ENCODE data around the gene CMSS1.

GRCh38 chr3:100155590-100155989, 337.9 kb downstream of the CMSS1 start:
- TF ChIP-seq CTCF (IDR thresholded peaks at IDR 0.05; ENCODE audit: low read depth, low read length, missing input control) (no peak), EGR1 (IDR thresholded peaks at IDR 0.05; ENCODE audit: low read depth in 2 of 2) (no peak), RXRA (IDR thresholded peaks at IDR 0.05) (no peak), MAX (IDR thresholded peaks at IDR 0.05) (no peak), GABPA (IDR thresholded peaks at IDR 0.05 in 1 of 2, conservative IDR thresholded peaks at IDR 0.05 in 1 of 2) (no peak), TAF1 (conservative IDR thresholded peaks at IDR 0.05) (no peak), ZBTB33 (IDR thresholded peaks at IDR 0.05) (no peak), SP1 (IDR thresholded peaks at IDR 0.05) (no peak), HNF4G (IDR thresholded peaks at IDR 0.05) (no peak)
- TF ChIP-seq, protein P1, sequence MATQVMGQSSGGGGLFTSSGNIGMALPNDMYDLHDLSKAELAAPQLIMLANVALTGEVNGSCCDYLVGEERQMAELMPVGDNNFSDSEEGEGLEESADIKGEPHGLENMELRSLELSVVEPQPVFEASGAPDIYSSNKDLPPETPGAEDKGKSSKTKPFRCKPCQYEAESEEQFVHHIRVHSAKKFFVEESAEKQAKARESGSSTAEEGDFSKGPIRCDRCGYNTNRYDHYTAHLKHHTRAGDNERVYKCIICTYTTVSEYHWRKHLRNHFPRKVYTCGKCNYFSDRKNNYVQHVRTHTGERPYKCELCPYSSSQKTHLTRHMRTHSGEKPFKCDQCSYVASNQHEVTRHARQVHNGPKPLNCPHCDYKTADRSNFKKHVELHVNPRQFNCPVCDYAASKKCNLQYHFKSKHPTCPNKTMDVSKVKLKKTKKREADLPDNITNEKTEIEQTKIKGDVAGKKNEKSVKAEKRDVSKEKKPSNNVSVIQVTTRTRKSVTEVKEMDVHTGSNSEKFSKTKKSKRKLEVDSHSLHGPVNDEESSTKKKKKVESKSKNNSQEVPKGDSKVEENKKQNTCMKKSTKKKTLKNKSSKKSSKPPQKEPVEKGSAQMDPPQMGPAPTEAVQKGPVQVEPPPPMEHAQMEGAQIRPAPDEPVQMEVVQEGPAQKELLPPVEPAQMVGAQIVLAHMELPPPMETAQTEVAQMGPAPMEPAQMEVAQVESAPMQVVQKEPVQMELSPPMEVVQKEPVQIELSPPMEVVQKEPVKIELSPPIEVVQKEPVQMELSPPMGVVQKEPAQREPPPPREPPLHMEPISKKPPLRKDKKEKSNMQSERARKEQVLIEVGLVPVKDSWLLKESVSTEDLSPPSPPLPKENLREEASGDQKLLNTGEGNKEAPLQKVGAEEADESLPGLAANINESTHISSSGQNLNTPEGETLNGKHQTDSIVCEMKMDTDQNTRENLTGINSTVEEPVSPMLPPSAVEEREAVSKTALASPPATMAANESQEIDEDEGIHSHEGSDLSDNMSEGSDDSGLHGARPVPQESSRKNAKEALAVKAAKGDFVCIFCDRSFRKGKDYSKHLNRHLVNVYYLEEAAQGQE (IDR thresholded peaks at IDR 0.05): no peak
